Kidney epithelial cell (primary cell): ENCODE data around the gene SIRT4. TPM values are rescaled to one million over a fixed set of nuclear protein-coding genes. Genes with fewer than 3 reads are reported as not detected.

Experiments used
- DNase-seq: peaks from one replicate; pipeline ENCODE4 v3.0.0-alpha.2; 2010; ENCODE audit warnings: low read depth
- H3K27me3 ChIP-seq: 2 replicates; pipeline ENCODE4 v1.6.0; 2011; ENCODE audit warnings: low read length; ENCODE audit not compliant: control insufficient read depth, insufficient read depth
- H3K36me3 ChIP-seq: 2 replicates; pipeline ENCODE4 v1.5.1; 2011; ENCODE audit warnings: low read length; ENCODE audit not compliant: control insufficient read depth, insufficient read depth
- H3K4me3 ChIP-seq: 2 replicates; pipeline ENCODE4 v1.5.1; 2011; ENCODE audit warnings: low read depth, mild to moderate bottlenecking, control low read depth, low read length
- total RNA-seq: library from RNA; depleted of rRNA; stranded (reverse); fragments of >200 nt; gene quantifications from 2 replicates; pipeline ENCODE4 v1.2.3, GENCODE V29; 2015
- TF ChIP-seq, protein P1 (sequence below): IDR thresholded peaks from 2 replicates; pipeline ENCODE4 v1.5.1; 2011; ENCODE audit warnings: mild to moderate bottlenecking, moderate library complexity, low read length, control low read depth, inconsistent platforms; ENCODE audit not compliant: insufficient read depth, poor library complexity, severe bottlenecking

SIRT4 gene
- total RNA-seq, 1 donor from 2014 or later = 0.29 TPM

DNA sequence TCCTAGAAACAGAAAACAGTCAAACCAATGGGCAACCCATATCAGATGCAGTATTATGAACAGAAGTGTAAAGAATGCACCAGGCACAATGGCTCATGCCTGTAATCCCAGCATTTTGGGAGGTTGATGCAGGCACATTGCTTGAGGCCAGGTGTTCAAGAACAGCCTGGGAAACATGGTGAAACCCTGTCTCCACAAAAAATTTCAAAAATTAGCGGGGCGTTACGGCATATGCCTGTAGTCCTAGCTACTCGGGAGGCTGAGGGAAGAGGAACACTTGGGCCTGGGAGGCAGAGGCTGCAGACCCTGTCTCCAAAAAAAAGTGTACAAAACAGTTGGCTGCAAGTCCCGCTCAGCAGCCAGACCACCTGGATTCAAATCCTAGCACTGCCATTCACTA lies 41.5 kb upstream of the SIRT4 start:
- TF ChIP-seq, protein P1, sequence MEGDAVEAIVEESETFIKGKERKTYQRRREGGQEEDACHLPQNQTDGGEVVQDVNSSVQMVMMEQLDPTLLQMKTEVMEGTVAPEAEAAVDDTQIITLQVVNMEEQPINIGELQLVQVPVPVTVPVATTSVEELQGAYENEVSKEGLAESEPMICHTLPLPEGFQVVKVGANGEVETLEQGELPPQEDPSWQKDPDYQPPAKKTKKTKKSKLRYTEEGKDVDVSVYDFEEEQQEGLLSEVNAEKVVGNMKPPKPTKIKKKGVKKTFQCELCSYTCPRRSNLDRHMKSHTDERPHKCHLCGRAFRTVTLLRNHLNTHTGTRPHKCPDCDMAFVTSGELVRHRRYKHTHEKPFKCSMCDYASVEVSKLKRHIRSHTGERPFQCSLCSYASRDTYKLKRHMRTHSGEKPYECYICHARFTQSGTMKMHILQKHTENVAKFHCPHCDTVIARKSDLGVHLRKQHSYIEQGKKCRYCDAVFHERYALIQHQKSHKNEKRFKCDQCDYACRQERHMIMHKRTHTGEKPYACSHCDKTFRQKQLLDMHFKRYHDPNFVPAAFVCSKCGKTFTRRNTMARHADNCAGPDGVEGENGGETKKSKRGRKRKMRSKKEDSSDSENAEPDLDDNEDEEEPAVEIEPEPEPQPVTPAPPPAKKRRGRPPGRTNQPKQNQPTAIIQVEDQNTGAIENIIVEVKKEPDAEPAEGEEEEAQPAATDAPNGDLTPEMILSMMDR = no peak
- H3K4me3 ChIP-seq = no peak overlapping the region
- no peaks in the 10 kb centered on the region for H3K27me3 ChIP-seq
- H3K36me3 ChIP-seq = no peaks in the 10 kb centered on the region
- DNase-seq = no peak

DNA sequence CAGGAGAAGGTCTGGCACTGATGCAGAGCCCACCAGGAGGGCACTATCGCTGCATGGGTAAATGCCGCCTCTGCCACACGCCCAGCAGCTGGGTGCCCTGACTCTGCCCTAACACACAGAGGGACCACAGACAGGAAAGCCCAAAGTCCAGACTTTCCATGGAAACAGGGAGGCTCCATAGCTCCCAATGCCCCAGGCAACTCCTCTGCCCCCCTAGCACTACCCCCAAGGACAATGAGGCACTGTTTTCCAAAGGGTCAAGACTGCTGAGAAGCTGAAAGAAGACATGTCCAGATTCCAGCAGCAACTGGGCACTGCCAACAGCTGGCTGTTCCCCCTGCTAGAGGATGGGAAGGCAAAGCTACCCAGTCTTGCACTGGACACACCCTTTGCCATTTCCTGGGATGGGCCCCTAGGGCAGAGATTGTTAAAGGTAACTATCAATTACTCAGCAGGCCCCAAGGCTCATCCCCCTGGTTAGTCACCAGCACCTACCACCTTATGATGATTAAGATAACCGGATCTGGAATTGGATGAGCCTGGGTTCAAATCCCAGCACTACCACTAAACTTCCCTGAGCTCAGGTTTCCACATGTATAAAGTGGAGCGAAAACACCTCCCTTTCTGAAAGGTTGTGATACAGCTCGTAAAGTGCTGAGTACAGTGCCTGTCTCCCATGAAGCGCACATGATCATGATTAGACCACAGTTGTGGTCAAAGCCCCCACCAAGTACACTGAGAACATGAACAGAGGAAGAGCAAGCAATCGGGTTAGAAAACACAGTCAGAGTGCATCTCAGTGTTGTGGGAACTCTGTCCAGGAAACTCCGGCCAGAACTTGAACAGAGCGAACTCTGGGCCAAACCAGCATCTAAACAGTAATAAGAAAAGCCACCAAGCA lies 39.9 kb upstream of the SIRT4 start:
- Histone ChIP-seq H3K27me3 (no peaks in the 10 kb centered on the region), H3K36me3 (no peaks in the 10 kb centered on the region), H3K4me3 (no peak overlapping the region)
- TF ChIP-seq, protein P1 = no peak
- no peak for DNase-seq

GRCh38 chr12:120262852-120263747 lies 39.0 kb upstream of the SIRT4 start:
- no peaks in the 10 kb centered on the region for H3K36me3 ChIP-seq
- DNase-seq = no peak
- H3K27me3 ChIP-seq = no peaks in the 10 kb centered on the region

DNA sequence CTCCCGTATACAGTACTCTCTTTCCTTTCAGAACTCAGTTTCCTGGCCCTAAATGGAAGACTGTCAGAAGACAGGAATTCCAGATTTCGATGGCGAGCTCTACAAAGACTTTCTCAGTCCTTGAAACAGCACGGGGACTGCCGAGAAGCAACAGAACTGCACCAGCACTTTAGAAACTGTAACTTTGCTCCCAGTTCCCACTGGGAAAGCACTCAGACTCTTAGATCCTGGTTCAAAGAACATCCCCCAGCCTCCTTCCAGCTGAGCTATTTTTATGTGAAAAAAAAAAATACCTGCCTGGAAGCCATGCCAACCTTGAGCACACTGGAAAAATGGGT lies 38.4 kb upstream of the SIRT4 start:
- Histone ChIP-seq H3K27me3 (no peaks in the 10 kb centered on the region), H3K4me3 (peak overlapping the region; percentile 92), H3K36me3 (no peaks in the 10 kb centered on the region)
- TF ChIP-seq, protein P1 = no peak
- no peak for DNase-seq

More at GRCh38 chr12:120262852-120263747, 39.0 kb upstream of the SIRT4 start:
- H3K4me3 ChIP-seq = peak overlapping the region; percentile 92
- TF ChIP-seq, protein P1 = no peak

DNA sequence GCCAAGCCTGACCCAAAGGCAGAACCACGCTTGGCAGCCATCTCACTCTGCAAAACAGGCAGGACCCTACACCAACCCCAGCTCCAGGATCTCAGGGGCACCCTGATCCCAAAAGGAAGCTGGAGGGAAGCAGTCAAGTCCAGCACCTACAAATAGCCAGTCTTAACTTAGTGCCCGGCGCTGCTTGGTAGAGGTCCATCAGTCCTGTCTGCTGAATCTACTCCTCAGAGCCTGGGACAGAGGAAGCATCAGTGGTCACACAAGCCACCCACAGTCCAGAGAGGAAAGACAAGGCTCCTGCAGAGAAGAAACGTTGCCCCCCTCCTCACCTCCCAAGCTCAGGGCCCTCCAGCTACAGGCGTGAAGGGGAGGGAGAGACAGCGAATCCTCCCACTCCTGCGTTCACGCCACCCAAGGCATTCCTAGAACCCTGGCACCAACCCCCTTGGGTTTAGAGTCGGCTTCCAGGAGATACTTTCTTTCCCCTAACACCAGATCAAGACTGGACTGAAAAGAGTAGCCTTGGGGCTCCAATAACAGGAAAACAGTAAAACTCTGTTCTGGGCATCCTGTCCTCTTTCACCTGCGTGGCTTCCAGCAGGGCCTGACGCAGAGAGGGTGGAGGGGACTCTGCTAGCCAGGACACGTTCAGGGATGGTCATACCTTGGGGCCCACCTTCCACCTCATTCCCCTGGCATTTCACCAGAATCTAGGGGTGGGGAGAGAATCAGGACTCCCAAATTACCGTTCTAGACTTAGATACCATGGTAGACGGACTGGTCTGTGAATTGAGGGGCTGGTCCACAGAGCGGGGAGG lies 37.8 kb upstream of the SIRT4 start:
- Histone ChIP-seq H3K36me3 (no peaks in the 10 kb centered on the region), H3K27me3 (no peaks in the 10 kb centered on the region), H3K4me3 (peak overlapping the region; percentile 92)
- no peak for DNase-seq
- TF ChIP-seq, protein P1 = no peak
